Measurements from ENCODE around the gene CAMSAP3. TPM values are rescaled to one million over a fixed set of nuclear protein-coding genes. Genes with fewer than 3 reads are reported as not detected.

CAMSAP3 gene
- total RNA-seq, 1 experiment from 2014 or later = 28.4 TPM

DNA sequence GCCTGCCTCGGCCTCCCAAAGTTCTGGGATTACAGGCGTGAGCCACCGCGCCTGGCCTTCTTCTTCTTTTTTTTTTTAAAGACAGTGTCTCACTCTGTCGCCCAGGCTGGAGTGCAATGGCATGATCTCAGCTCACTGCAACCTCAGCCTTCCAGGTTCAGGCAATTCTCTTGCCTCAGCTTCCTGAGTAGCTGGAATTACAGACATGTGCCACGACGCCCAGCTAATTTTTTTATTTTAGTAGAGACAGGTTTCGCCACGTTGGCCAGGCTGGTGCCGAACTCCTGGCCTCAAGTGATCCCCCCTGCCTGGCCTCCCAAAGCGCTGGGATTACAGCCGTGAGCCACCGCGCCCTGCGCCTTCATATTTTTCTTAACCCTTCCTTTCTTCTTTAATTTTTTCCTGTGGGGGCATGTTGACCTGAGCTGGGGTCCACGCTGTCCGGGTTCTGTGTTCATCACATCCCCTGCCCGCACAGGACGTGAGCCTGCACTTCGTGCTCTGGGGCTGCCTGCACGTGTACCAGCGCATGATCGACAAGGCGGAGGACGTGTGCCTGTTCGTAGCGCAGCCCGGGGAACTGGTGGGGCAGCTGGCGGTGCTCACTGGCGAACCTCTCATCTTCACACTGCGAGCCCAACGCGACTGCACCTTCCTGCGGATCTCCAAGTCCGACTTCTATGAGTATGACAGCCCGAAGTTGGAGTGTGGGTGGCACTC is 46.1 kb upstream of the CAMSAP3 start:
- Histone ChIP-seq H3K4me1 (ENCODE audit: insufficient read depth, low read length) (no peaks in the 10 kb centered on the region), H3K4ac (ENCODE audit: low read depth, low read length) (no peak overlapping the region), H2BK5ac (ENCODE audit: insufficient read length, low read length) (no peak overlapping the region), H3K79me1 (ENCODE audit: insufficient read depth, low read depth, low read length, poor library complexity, severe bottlenecking) (no peaks in the 10 kb centered on the region), H3K56ac (ENCODE audit: insufficient read length, low read depth, low read length) (no peak overlapping the region), H3K18ac (ENCODE audit: insufficient read length, low read depth, low read length) (no peak overlapping the region), H3K27ac (ENCODE audit: insufficient read length, low read depth, low read length) (no peak overlapping the region), H3K79me2 (ENCODE audit: insufficient read depth, low read length) (no peaks in the 10 kb centered on the region), H3K4me2 (ENCODE audit: insufficient read depth, insufficient read length, low read length) (no peak overlapping the region), H3K23me2 (ENCODE audit: insufficient read length, low read depth, low read length, poor library complexity, severe bottlenecking) (no peaks in the 10 kb centered on the region), H2BK20ac (ENCODE audit: low read depth, low read length, poor library complexity, severe bottlenecking) (no peak overlapping the region), H3K23ac (ENCODE audit: insufficient read length, low read depth, low read length) (no peak overlapping the region), H4K20me1 (ENCODE audit: control insufficient read depth, insufficient read depth, insufficient read length) (no peaks in the 10 kb centered on the region), H4K91ac (ENCODE audit: insufficient read length, low read depth, low read length) (no peak overlapping the region), H3K9me3 (ENCODE audit: control insufficient read depth, low read depth, low read length) (no peaks in the 10 kb centered on the region), H4K5ac (ENCODE audit: insufficient read length, low read depth, low read length) (no peak overlapping the region), H2AK5ac (ENCODE audit: insufficient read length, low read length) (no peak overlapping the region), H3K9ac (ENCODE audit: extremely low read depth, insufficient read length, low read length) (no peak overlapping the region), H4K8ac (replicated peaks; ENCODE audit: insufficient read length, low read depth, low read length) (no peak overlapping the region), H3T11ph (ENCODE audit: low read length) (no peak overlapping the region), H3K27me3 (ENCODE audit: insufficient read depth, low read length) (no peaks in the 10 kb centered on the region), H2BK12ac (ENCODE audit: insufficient read length, low read depth, low read length) (no peak overlapping the region), H2BK120ac (ENCODE audit: low read depth, low read length, poor library complexity, severe bottlenecking) (no peak overlapping the region), H3K14ac (ENCODE audit: insufficient read depth, low read length) (no peak overlapping the region), H2AFZ (ENCODE audit: low read length) (no peak overlapping the region), H2BK15ac (ENCODE audit: low read depth, low read length) (no peak overlapping the region)
- Mint-ChIP-seq H3K27ac (peak overlapping the region in 1 of 3 experiments; percentile 70; a peak in 1 of 7 replicates), H3K36me3 (ENCODE audit: insufficient read depth in 1 of 3, low read depth in 3 of 3) (peaks cover 5 to 32% (median 15%) of the 10 kb centered on the region in 3 experiments; a peak in 5 of 7 replicates), H3K27me3 (ENCODE audit: low read depth) (no peaks in the 10 kb centered on the region), H3K4me1 (peaks cover 7 to 8% of the 10 kb centered on the region in 2 experiments; a peak in 3 of 4 replicates), H3K9me3 (no peaks in the 10 kb centered on the region; a peak in 1 of 5 replicates), H3K4me3 (no peak overlapping the region)
- WGBS (ENCODE audit: extremely low coverage, insufficient read length, low lambda C conversion rate) = no CpG with 5 or more reads among the region's 36 CpGs
- DNase-seq = no peak
- TF ChIP-seq CTCF (conservative IDR thresholded peaks at IDR 0.05) = no peak

All from H9 (cell line).